NCI-H1092 treated with DMSO at 0.1 percent for 48 hours (cell line): ENCODE results near the gene GNAS.
A peak's percentile ranks its signal among the peaks of the same experiment; 100 is the strongest.

ENCODE experiments used
- DNase-seq: peaks from one replicate; lab custom pipeline; 2025; lab: John Stamatoyannopoulos, UW

The GNAS gene

GRCh38 chr20:58854638-58855471 is 2.3 kb downstream of the GNAS start:
- DNase-seq, result no peak

DNA sequence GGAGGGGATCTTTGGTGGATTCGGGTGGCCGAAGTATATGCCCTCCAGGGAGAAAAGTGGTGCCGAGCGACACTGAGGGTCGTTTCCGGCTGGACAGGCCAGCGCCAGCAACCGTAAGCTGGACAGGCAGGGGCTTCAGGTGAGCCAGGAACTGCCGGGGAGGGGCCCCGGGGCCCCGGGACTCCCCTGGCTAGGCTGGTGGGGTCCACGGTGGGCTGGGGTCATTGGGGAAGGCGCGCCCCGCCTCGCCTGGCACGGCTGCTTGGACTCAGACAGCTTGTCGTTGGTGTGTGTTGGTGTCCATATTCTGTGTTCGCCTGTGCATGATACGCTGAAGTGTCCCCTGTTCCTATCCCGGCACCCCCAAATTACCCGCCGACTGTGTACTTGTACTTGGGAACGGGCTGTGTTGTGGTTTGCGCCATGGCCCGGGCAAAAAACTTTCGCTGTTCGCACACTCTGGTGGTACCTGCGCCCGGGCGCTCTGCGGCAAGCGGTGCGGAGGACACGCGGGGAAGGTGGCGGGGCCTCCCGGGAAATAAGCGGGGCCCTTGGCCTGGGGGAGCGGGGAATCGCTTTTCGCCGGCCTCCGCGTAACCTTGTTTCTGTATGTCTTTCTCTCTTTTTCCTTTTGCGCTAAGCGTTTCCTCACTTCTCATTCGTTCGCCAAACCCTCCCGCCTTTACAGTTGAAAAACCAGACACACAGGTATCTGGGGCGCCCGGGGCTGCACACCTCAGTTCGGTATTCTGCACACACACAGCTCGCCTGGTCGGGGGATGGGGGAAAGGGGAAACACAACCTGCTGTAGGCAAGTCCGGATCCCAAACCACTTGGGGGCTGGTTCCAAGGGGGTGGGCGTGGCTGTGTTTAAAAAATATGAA is 3.2 kb downstream of the GNAS start:
- DNase-seq, result no peak

- DNase-seq, result no peak
These were observed 10.7 kb downstream of the GNAS start for GRCh38 chr20:58863044-58863790.

GRCh38 chr20:58864346-58864745 is 11.8 kb downstream of the GNAS start:
- DNase-seq, result no peak

GRCh38 chr20:58865843-58866242 is 13.3 kb downstream of the GNAS start:
- no peak for DNase-seq

GRCh38 chr20:58867211-58867610 is 14.7 kb downstream of the GNAS start:
- DNase-seq, result no peak

GRCh38 chr20:58868795-58869194 is 16.3 kb downstream of the GNAS start:
- DNase-seq, result no peak

GRCh38 chr20:58869662-58870227 is 17.2 kb downstream of the GNAS start:
- no peak for DNase-seq

- peak; percentile 35 for DNase-seq
These were observed 17.9 kb downstream of the GNAS start for GRCh38 chr20:58870293-58871014.

GRCh38 chr20:58871533-58872102 is 19.1 kb downstream of the GNAS start:
- DNase-seq, result no peak

GRCh38 chr20:58874469-58874868 is 22.0 kb downstream of the GNAS start:
- no peak for DNase-seq

DNA sequence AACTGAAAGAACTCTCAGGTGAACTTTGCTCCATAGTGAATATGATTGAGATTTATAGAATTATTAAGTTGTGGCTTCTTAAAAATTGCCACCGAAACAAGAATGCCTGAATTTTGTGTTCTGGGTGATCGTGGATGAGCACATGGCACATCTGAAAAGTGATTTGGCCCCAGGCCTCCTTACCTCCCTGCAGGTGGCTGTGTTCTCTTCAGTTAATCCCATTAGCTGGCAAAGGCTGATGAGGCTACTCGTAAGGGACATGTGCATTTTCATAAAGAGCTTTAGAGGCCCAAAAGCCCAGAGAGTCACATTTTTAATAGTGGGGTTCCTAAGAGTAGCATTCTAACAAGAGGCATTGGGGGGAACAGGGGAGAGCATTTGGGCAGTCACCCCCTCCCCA is 22.6 kb downstream of the GNAS start:
- no peak for DNase-seq

DNA sequence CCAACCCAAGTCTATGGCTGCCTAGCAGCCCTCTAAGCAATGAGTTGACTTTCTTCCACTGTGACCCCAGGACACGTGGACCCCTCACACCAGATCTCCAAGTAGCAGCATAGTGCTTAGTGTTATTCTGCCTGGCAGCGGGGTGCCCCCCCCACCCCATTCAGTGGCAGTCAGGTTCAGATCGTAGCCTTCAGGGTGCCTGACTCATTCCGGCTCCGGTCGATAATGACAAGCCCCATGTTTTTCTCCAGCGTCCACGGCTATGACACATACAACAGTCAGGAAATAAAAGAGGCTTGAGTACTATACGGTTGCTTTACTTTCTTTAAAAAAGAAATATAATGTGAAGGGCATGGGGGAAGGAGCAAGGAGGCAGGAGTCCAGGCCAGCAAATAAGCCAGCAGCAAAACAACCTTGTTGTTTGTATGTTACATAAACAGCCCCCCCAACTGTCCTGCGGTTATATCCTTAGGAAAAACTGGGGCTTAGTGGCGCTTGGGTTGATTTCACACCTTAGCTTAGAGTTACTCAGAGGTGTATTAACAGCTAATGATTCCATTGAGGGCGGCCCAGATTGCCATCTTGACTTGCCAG is 23.1 kb downstream of the GNAS start:
- no peak for DNase-seq

DNA sequence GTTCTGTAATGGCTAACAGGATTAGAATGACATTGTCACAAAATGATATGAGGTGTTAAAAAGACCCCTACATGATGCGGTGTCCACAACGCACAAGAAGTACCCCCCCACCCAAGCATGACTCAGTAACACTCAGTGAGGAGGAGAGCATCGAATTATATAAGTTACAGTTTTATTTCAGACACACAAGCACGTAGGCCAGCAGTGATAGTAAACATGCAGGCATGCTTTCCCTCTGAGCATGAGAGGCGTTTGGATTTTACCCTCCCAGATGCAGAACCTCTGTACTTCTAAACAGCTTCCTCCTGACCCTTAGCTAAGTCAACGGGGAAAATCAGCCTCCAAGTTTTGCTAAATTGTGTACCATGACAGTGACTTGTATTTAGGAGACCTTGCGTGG is 23.9 kb downstream of the GNAS start:
- no peak for DNase-seq

DNA sequence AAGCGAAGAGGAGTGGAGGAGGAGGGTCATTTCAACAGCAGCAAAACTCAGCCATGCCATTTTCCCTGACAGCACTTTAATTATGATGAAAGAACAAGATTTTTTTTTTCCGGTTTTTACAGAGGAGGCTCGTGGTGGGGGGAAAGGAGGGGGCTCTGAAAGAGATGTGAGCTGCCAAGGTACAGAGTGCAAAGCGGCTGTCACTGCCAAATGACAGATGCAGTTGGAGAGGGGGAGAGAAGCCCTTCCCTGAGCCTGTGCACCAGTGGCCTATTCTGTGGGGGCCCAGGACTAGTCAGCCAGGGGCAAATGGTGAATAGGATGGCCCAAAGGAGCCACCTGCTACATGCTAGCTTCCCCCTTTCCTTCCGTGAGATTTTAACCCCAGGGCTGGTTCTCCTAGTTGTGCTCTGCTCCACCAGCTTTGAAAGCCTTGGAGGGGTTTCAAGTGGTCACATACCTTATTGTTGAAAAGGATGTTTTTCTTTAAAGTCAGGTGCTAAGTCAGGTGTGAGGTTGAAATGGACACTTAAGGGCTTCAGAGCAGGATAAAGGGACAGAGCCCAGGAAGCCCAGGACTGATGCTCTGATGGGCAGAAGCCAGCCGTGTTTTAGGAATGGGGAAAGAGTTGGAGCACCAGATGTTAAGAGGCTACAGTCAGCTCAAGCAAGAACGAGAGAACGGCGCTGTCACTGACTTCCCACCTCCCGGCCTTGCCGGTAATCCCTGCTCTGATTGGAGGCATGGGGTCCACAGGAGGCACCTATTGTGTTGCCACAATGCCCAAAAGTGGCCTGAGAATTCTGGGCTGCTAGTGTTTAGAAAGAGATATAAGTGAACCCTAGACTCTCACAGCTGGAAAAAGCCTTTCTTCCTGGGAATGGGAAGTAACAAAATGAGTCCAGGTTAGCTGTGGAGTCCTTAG is 24.8 kb downstream of the GNAS start:
- no peak for DNase-seq

GRCh38 chr20:58877976-58878360 is 25.5 kb downstream of the GNAS start:
- no peak for DNase-seq

DNA sequence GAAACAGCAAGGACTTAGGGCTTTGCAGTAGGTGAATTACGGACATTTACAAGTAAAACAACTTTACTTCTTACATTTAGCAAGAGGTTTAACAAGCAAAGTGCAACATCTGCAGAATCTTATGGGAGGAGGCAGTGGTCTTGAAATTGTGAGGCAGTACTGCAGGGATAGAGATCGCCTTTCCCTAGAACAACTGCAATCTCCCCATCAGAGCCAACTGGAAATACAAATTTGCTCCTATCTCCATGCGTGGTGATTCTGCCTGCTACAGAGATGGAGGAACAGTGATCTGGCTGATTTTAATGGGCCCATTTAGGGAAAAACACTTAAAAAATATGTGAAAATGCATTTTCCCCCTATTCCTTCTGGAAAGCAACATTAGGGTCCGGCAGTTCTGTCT is 25.9 kb downstream of the GNAS start:
- DNase-seq, result no peak

GRCh38 chr20:58880441-58880840 is 27.9 kb downstream of the GNAS start:
- DNase-seq, result no peak

DNA sequence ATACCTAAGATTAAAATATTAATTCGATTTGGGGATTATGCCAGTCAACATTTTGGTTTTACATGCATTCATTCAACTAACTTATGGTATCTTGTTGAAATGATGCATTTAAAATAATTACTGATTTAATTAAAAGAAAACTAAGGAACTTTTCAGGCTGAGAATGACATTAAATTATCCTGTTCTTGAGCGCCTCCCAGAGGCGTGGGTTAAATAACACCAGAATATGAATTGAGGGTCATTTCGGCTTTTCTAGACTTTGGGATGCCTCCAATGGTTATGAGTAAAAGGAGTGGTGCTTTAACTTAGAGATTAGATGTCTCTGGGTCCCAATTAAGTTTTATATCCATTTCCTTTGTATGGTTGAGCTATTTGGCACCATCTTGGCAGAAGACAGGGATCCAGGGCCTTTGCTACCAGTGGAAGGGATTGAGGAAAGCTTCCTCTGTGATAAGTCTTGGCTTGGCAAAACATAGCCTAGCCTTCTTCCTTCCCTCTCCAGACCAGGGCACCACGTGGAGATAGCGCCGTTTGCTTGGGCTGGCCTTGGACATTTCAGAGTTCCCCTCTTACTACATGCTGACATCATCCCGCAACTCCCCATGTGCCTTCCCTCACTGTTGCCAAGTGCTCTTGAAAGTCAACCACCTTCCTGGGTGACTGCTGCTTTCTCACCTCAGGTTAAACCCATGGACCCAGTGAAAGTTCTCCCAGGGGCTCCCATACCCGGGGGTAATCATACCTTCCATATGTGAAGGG is 28.7 kb downstream of the GNAS start:
- no peak for DNase-seq
